NK-92 treated with Interleukin-12 subunit alpha and Interleukin-12 subunit beta, amount 100 ng/mL, for 24 hours (cell line): ENCODE measurements around the gene BMF.
A peak's percentile ranks its signal among the peaks of the same experiment; 100 is the strongest.

Experiments used
- DNase-seq: peaks from one replicate; lab custom pipeline; 2025; lab: John Stamatoyannopoulos, UW

BMF gene

GRCh38 chr15:40103864-40104271, 4.8 kb downstream of the BMF start:
- DNase-seq: no peak

- no peak for DNase-seq
Observed at GRCh38 chr15:40102897-40103858, 5.5 kb downstream of the BMF start.

- DNase-seq: no peak
Observed at GRCh38 chr15:40100947-40101905, 7.5 kb downstream of the BMF start.

- DNase-seq: peak; percentile 37
Observed at GRCh38 chr15:40100123-40100946, 8.3 kb downstream of the BMF start.

- DNase-seq: peak; percentile 85
Observed at GRCh38 chr15:40098489-40099261, 10.0 kb downstream of the BMF start.

- peak; percentile 46 for DNase-seq
Observed at GRCh38 chr15:40097968-40098476, 10.7 kb downstream of the BMF start.

- DNase-seq: no peak
Observed at GRCh38 chr15:40097096-40097967, 11.3 kb downstream of the BMF start.

- DNase-seq: no peak
Observed at GRCh38 chr15:40096094-40096891, 12.4 kb downstream of the BMF start.

GRCh38 chr15:40095371-40096093, 13.1 kb downstream of the BMF start:
- DNase-seq: no peak

GRCh38 chr15:40094156-40094555, 14.5 kb downstream of the BMF start:
- no peak for DNase-seq

- DNase-seq: no peak
Observed at GRCh38 chr15:40092979-40093869, 15.5 kb downstream of the BMF start.

GRCh38 chr15:40092256-40092978, 16.3 kb downstream of the BMF start:
- no peak for DNase-seq

GRCh38 chr15:40091861-40092255, 16.8 kb downstream of the BMF start:
- no peak for DNase-seq

GRCh38 chr15:40090774-40091455, 17.8 kb downstream of the BMF start:
- DNase-seq: no peak

- no peak for DNase-seq
Observed at GRCh38 chr15:40088929-40089755, 19.5 kb downstream of the BMF start.
